Large intestine (tissue), 12 donors: ENCODE results near the gene GON4L. TPM values are rescaled to one million over a fixed set of nuclear protein-coding genes. Genes with fewer than 3 reads are reported as not detected.
"Not testable (repeated sequence)": the region's sequence is repeated elsewhere in the genome, so short reads cannot be mapped to it uniquely, and the experiment has no call there.

Experiments
- DNase-seq, 2 donors: peaks; one replicate each; pipeline versions ENCODE4 v3.0.0 to v3.0.0-alpha.2; 2013
- H3K27ac ChIP-seq: one replicate; pipeline ENCODE4 v1.5.1; 2013; ENCODE audit warnings: low read length
- H3K27me3 ChIP-seq: 2 replicates; pipeline ENCODE4 v1.6.1; 2013; ENCODE audit warnings: low read length; ENCODE audit not compliant: control insufficient read depth, insufficient read depth
- H3K36me3 ChIP-seq: 2 replicates; pipeline ENCODE4 v1.6.1; 2013; ENCODE audit warnings: low read length; ENCODE audit not compliant: control insufficient read depth, insufficient read depth
- H3K4me1 ChIP-seq: one replicate; pipeline ENCODE4 v1.6.1; 2013; ENCODE audit warnings: low read length; ENCODE audit not compliant: control insufficient read depth, insufficient read depth
- H3K4me3 ChIP-seq: one replicate; pipeline ENCODE4 v1.5.1; 2013; ENCODE audit warnings: low read length
- H3K9me3 ChIP-seq: one replicate; pipeline ENCODE4 v1.6.1; 2013; ENCODE audit warnings: mild to moderate bottlenecking, low read depth, low read length, moderate library complexity; ENCODE audit not compliant: control insufficient read depth
- WGBS: methylation state at CpG from one replicate; pipeline ENCODE4 v1.1.5; 2013; ENCODE audit warnings: low lambda C conversion rate; ENCODE audit not compliant: insufficient coverage; 5-methylcytosine and 5-hydroxymethylcytosine counted together
- long read RNA-seq, 11 donors: transcript quantifications; one replicate each; lab custom pipeline, GENCODE V29; 2026
- polyA plus RNA-seq: library from polyadenylated mRNA; unstranded; fragments of 120-200 nt; gene quantifications from one replicate; pipeline ENCODE4 v1.2.1, GENCODE V29; 2013

GON4L gene, protein sequence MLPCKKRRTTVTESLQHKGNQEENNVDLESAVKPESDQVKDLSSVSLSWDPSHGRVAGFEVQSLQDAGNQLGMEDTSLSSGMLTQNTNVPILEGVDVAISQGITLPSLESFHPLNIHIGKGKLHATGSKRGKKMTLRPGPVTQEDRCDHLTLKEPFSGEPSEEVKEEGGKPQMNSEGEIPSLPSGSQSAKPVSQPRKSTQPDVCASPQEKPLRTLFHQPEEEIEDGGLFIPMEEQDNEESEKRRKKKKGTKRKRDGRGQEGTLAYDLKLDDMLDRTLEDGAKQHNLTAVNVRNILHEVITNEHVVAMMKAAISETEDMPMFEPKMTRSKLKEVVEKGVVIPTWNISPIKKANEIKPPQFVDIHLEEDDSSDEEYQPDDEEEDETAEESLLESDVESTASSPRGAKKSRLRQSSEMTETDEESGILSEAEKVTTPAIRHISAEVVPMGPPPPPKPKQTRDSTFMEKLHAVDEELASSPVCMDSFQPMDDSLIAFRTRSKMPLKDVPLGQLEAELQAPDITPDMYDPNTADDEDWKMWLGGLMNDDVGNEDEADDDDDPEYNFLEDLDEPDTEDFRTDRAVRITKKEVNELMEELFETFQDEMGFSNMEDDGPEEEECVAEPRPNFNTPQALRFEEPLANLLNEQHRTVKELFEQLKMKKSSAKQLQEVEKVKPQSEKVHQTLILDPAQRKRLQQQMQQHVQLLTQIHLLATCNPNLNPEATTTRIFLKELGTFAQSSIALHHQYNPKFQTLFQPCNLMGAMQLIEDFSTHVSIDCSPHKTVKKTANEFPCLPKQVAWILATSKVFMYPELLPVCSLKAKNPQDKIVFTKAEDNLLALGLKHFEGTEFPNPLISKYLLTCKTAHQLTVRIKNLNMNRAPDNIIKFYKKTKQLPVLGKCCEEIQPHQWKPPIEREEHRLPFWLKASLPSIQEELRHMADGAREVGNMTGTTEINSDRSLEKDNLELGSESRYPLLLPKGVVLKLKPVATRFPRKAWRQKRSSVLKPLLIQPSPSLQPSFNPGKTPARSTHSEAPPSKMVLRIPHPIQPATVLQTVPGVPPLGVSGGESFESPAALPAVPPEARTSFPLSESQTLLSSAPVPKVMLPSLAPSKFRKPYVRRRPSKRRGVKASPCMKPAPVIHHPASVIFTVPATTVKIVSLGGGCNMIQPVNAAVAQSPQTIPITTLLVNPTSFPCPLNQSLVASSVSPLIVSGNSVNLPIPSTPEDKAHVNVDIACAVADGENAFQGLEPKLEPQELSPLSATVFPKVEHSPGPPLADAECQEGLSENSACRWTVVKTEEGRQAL (N-terminal part only)
- 51.0 TPM for polyA plus RNA-seq
- long read RNA-seq, donor 1, full-length matches to known transcripts, result 2 of 2 reads
- long read RNA-seq, donor 1, partial matches to known transcripts, result 0 of 2 reads
- long read RNA-seq, donor 1, other reads (novel, unspliced or antisense), result 0 of 2 reads
- long read RNA-seq, donor 2, full-length matches to known transcripts, result 1 of 15 reads
- long read RNA-seq, donor 2, partial matches to known transcripts, result 14 of 15 reads
- long read RNA-seq, donor 2, other reads (novel, unspliced or antisense), result 0 of 15 reads
- long read RNA-seq, donor 3, result 0 reads
- long read RNA-seq, donor 4, result 0 reads
- long read RNA-seq, donor 5, partial matches to known transcripts, result 0 of 1 reads
- long read RNA-seq, donor 5, other reads (novel, unspliced or antisense), result 0 of 1 reads
- long read RNA-seq, donor 6, partial matches to known transcripts, result 6 of 7 reads
- long read RNA-seq, donor 6, other reads (novel, unspliced or antisense), result 0 of 7 reads
- long read RNA-seq, donor 7, partial matches to known transcripts, result 0 of 2 reads
- long read RNA-seq, donor 7, other reads (novel, unspliced or antisense), result 0 of 2 reads
- long read RNA-seq, donor 8, full-length matches to known transcripts, result 2 of 13 reads
- long read RNA-seq, donor 8, partial matches to known transcripts, result 11 of 13 reads
- long read RNA-seq, donor 8, other reads (novel, unspliced or antisense), result 0 of 13 reads
- long read RNA-seq, donor 9, partial matches to known transcripts, result 0 of 2 reads
- long read RNA-seq, donor 9, other reads (novel, unspliced or antisense), result 0 of 2 reads
- long read RNA-seq, donor 10, partial matches to known transcripts, result 7 of 7 reads
- long read RNA-seq, donor 10, other reads (novel, unspliced or antisense), result 0 of 7 reads
- long read RNA-seq, donor 11, result 0 reads

DNA sequence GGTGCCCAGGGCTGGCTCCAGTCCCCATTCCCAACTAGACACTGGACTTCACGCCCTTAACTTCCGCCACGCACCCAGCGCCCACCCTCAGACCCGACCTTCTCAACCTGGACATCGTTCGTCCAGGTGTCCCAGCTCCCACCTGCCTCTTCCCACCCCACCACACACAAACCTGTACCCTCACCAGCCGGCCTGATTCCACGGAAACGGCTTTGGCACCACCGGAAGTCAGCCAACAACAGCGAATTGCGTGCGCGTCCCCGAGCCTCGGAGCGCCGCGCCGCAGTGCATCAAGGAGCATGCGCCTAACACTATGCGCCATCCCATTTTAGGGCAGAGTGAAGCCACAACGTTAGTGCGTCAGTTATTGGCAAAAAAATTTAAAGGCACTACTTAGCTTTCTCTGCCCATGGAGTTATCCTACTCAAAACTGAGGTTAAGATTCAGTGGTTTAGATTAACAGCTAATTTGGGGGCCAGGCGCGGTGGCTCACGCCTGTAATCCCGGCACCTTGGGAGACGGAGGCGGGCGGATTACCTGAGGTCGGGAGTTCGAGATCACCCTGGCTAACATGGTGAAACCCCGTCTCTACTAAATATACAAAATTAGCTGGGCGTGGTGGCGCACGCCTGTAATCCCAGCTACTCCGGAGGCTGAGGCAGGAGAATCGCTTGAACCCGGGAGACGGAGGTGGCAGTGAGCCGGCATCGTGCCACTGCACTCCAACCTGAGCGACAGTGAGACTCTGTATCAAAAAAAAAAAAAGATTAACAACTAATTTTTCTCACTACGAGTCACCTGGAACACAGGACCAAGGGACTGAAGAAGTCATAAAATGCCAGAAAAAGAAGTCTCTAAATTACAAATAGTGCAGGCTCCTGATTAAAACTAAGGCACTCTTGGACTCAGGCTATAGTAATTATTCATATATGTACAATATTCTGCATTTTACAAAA, at the start of gene GON4L:
Gene GON4L (minus strand): TSS at position 240 of the 956 bp plus-strand sequence. CDS start 3,434 bp downstream, outside the sequence.
- Histone ChIP-seq H3K27ac (peak within 1 kb of the TSS; percentile 46), H3K36me3 (peaks cover 21% of the 10 kb centered on the region), H3K4me3 (peak within 1 kb of the TSS; percentile 83), H3K9me3 (no peaks in the 10 kb centered on the region), H3K27me3 (peaks cover 2% of the 10 kb centered on the region), H3K4me1 (peaks cover 12% of the 10 kb centered on the region)
- peak; percentile 92 to 93 for DNase-seq
- no CpG with 5 or more reads among the region's 46 CpGs for WGBS

DNA sequence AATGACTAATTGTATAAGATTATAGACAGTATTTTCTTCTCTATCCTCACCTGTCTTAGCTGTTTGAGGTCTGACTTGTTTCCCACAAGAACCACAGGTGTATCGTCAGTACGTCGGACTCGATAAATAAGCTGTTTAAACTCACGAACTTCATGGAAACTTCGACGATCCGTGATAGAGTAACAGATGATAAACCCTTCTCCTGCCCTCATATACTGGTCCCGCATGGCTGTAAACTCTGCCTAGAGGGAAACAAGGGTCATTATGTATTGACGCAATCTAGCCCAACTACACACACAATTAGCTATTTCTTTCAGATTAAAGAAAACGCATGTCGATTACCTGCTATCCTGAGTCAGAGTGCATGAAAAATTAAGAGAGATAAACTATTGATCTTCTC, 47.2 kb upstream of the GON4L start:
- Histone ChIP-seq H3K4me3 (no peak overlapping the region), H3K27me3 (no peaks in the 10 kb centered on the region), H3K36me3 (peaks cover 74% of the 10 kb centered on the region), H3K9me3 (no peaks in the 10 kb centered on the region), H3K27ac (no peak overlapping the region), H3K4me1 (no peaks in the 10 kb centered on the region)
- DNase-seq, result no peak
- no CpG with 5 or more reads among the region's 12 CpGs for WGBS

DNA sequence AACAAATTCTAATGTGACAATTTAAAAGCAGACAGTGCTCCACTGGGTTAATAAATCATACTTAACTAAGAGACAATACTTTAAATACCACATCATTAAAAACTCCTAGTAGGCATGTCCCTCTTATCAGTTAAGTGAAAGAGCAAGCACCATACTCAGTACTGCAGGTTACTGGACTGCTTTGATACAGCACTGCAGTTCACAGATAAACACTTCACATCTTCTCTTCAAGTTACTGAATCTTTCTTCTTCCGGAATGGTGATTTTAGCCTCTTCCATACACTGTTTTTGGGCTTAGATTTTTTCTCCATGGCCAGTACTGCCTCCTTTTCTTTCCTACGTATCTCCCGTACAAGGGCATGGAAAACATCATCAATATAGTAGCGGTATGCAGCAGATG, 43.1 kb upstream of the GON4L start:
- H3K4me3 ChIP-seq, result no peak overlapping the region

DNA sequence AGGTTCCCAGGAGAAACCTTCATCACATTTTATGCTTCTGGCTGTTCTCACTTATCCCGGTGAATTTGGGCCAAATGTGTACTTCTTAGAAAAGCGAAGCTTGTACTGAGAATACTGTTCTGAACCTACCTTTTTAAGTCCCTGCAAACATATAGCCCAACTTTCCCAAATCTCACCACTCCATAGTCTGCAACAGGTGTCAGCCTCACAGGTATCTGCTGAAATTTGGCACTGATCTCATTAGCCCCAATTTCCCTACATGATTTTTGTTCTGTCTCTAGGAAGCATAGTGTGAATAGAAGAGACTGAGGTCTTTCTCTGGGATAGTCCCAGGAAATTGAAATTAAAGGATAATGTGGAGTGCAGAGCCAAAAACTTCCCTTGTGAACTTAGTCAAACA, 42.7 kb upstream of the GON4L start:
- Histone ChIP-seq H3K27ac (no peak overlapping the region), H3K4me1 (no peaks in the 10 kb centered on the region), H3K4me3 (no peak overlapping the region), H3K36me3 (peaks cover 54% of the 10 kb centered on the region), H3K27me3 (no peaks in the 10 kb centered on the region), H3K9me3 (no peaks in the 10 kb centered on the region)
- no peak for DNase-seq
- WGBS, result no CpG with 5 or more reads among the region's 2 CpGs

More for the DNA sequence above, 43.1 kb upstream of the GON4L start:
- Histone ChIP-seq H3K27ac (no peak overlapping the region), H3K27me3 (no peaks in the 10 kb centered on the region), H3K9me3 (no peaks in the 10 kb centered on the region), H3K4me1 (no peaks in the 10 kb centered on the region), H3K36me3 (peaks cover 59% of the 10 kb centered on the region)
- DNase-seq, result no peak
- no CpG with 5 or more reads among the region's 4 CpGs for WGBS

DNA sequence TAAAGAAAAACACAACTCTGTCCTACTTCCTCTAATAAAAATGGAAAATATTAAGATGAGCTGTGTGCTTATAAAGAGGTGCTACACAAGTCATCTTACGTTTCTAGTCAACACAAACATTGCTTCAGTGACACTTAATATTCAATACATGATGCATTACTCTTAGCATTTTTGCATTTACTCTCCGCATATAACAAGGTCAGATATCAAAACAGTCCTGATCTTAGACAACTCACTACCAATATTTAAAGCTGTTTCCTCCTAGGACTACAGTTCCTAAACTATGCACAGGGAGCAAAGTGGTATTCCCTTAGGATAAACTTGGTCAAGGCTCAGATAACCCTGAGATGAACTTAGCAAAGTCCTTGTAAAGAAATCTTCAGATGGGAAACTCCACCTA, 41.9 kb upstream of the GON4L start:
- peaks cover 46% of the 10 kb centered on the region for H3K36me3 ChIP-seq
- H3K4me3 ChIP-seq, result no peak overlapping the region
- DNase-seq, result no peak
- H3K9me3 ChIP-seq, result no peaks in the 10 kb centered on the region
- no peaks in the 10 kb centered on the region for H3K4me1 ChIP-seq
- no peaks in the 10 kb centered on the region for H3K27me3 ChIP-seq
- no peak overlapping the region for H3K27ac ChIP-seq
- WGBS, result 100% methylated on average over 1 of the region's 2 CpGs

DNA sequence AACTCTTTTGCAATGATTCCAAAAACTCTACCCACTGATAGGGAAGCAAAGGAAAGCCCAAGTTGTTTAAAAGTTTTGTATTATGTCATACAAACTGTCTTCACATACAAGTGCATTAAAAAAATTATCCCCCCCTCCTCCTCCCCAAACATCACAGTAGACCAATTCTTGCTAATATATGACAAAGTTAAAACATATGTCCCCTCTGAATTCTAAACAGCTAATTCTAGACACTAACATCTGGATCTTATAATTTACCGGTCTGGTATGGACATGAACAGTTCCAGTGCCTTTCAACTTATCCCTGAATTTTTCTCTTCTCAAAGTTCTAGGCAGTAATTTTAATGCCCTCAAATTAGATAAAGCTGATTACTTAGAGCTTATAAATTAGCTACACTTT, 40.7 kb upstream of the GON4L start:
- no peak for DNase-seq

DNA sequence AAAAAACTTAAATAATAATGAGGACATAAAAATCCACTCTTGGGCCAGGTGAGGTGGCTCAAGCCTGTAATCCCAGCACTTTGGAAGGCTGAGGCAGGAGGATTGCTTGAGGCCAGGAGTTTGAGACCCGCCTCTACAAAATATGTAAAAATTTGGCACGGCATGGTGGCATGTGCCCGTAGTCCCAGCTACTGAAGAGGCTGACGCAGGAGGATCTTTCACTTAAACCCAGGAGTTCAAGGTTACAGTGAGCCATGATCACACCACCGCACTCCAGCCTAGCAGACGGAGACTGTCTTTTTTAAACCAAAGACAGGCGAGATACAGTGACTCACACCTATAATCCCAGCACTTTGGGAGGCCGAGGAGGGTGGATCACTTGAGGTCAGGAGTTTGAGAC, 39.5 kb upstream of the GON4L start:
- H3K27me3 ChIP-seq, H3K27ac ChIP-seq, H3K9me3 ChIP-seq, H3K4me1 ChIP-seq, DNase-seq, H3K4me3 ChIP-seq: not testable (repeated sequence)
- no CpG with 5 or more reads among the region's 8 CpGs for WGBS
- H3K36me3 ChIP-seq, result peaks cover 36% of the 10 kb centered on the region

More for the DNA sequence above, 40.7 kb upstream of the GON4L start:
- Histone ChIP-seq H3K4me1 (no peaks in the 10 kb centered on the region), H3K4me3 (no peak overlapping the region), H3K27ac (no peak overlapping the region), H3K36me3 (peaks cover 41% of the 10 kb centered on the region), H3K27me3 (no peaks in the 10 kb centered on the region), H3K9me3 (no peaks in the 10 kb centered on the region)
- WGBS, result no CpG with 5 or more reads among the region's 1 CpG

DNA sequence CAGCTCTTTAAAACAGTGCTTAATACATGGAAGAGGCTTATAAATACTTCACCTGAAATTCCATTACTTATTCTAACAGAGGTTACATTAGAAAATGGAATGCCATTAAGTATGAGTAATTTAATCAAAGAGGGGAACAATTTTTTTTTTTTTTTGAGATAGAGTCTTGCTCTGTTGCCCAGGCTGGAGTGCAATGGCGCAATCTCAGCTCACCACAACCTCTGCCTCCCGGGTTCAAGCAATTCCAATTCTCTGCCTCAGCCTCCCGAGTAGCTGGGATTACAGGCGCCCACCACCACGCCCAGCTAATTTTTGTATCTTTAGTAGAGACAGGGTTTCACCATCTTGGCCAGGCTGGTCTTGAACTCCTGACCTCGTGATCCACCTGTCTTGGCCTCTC, 38.6 kb upstream of the GON4L start:
- H3K36me3 ChIP-seq, result peaks cover 27% of the 10 kb centered on the region
- H3K4me3 ChIP-seq, DNase-seq, H3K4me1 ChIP-seq, H3K9me3 ChIP-seq, H3K27me3 ChIP-seq, H3K27ac ChIP-seq: not testable (repeated sequence)
- WGBS, result 100% methylated on average over 1 of the region's 6 CpGs
